Skeletal muscle cell (primary cell): Measurements from ENCODE around the gene LRRC8D.

ENCODE experiments used
- DNase-seq: peaks from one replicate; pipeline ENCODE4 v3.0.0-alpha.2; 2010; ENCODE audit warnings: low read depth
- H3K4me3 ChIP-seq: 2 replicates; pipeline ENCODE4 v1.5.1; 2011; ENCODE audit warnings: low read depth, mild to moderate bottlenecking, control low read depth, low read length, moderate library complexity

The LRRC8D gene

DNA sequence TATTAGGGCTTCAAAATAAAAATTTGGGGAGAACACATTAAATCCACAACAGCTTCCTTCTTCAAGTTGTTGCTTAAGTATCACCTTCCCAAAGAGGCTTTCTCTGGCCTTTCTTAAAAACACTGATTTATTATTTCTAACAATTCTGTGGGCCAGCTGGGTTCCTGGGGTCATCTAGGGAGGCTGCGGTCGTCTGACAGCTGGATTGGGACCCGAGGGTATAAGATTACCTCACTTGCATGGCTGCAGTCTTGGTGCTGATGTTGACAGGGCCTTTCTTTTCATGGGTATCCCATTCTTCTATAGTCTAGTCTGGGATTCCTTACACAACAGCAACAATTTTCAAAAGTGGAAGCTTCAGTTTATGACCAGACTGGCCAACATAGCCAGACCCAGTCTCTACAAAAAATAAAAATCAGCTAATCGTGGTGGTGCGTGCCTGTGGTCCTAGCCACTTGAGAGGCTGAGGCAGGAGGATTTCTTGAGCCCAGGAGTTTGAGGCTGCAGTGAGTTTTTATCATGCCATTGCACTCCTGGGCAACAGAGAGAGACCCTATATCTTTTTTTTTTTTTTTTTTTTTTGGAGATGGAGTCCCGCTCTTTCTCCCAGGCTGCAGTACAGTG, 128.0 kb downstream of the LRRC8D start:
- H3K4me3 ChIP-seq = no peak overlapping the region
- no peak for DNase-seq

DNA sequence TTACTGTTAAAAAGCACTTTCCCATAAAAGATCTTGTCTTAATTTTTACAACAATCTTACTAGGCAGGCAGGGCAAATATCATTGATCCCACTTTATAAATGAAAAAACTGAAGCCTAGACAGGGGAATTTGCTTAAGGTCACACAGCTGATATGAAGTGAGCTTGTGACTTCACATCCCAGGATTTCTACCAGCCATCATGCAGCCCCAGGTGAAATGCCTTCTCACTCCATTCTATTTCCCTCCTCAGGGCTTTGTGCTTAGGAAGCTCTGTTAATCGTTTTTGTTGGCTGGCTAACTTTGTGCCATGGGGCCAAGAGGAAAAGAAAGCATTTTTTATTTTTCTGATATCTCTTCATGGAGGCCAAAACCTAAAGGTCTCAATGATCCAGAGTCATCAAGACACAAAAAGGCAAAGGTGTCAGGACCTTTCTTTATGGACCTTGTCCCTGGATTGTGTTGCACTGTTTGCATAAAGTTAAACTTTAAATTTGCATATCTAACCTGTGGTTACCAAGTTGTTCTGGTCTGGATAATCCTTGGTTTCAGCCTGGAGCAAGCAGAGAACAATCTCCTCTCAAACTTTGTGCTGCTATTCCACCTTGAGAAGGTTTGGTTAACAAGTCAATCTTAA, 129.3 kb downstream of the LRRC8D start:
- no peak overlapping the region for H3K4me3 ChIP-seq
- DNase-seq = no peak

- H3K4me3 ChIP-seq = no peak overlapping the region
- no peak for DNase-seq
These were observed 129.9 kb downstream of the LRRC8D start for GRCh38 chr1:89950703-89951102.

DNA sequence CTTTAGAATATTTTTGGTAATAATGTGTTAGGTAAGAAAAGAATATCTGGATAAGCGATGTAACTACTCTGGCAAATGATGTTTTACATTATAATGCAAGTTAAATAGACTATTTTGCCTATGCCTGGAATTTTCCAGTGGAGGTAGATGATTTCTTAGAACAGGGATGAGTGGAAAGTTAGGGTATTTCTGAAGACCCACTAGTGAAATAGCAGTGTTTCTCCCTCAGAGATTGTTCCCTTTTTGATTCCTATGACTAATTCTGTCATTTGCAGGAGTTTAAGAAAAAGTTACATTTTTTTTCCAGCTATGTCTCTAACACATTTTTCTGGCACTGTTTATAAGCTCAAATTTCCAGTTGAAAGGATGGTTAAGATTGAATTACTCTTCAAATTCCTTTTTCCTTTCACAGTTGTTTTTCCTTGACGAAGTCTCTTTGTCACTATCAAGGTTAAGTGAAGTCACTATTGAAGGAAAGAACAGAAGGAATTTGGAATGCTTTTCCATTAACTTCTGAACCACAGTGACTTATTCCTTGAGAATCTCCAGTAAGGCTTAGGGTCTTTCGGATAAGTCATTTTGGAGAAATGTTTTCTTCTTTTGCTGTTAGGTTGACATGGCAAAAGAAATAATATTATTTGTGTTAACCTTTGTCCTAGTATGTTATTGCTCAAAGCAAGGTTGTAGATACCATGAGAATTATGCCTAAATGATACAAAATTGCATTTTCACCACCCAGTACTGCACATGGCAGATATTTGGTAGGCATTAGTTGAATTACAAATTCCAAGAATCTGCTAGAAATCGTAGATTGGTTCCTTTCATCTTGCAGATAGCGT, 131.2 kb downstream of the LRRC8D start:
- H3K4me3 ChIP-seq = no peak overlapping the region
- DNase-seq = no peak

DNA sequence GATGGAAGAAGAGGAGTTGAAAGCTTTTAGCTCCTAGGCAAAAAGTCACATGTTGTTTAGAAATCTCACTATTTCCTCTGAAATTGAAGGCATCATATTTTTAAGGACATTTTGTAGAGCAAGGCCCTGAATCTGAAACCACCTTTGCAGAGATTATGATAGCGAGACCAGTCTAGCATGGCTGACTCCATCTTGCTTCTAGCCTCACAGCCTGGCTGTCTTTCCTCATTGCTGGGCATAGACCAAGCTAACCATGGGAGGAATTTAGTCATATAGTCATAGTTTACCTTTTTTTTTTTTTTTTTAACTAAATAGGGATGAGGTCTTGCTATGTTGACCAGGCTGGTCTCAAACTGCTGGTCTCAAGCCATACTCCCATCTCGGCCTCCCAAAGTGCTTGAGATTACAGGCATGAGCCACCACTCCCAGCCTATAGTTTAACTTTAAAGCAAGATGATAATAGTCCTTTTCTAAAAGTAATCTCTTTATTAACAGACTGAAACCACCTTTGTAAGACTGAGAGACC, 131.8 kb downstream of the LRRC8D start:
- no peak for DNase-seq
- H3K4me3 ChIP-seq = no peak overlapping the region

GRCh38 chr1:89953131-89953626, 132.3 kb downstream of the LRRC8D start:
- no peak overlapping the region for H3K4me3 ChIP-seq
- peak; percentile 62 for DNase-seq

- no peak for DNase-seq
- no peak overlapping the region for H3K4me3 ChIP-seq
These were observed 133.1 kb downstream of the LRRC8D start for GRCh38 chr1:89953929-89954328.

- no peak for DNase-seq
- H3K4me3 ChIP-seq = no peak overlapping the region
These were observed 133.6 kb downstream of the LRRC8D start for GRCh38 chr1:89954401-89954800.

DNA sequence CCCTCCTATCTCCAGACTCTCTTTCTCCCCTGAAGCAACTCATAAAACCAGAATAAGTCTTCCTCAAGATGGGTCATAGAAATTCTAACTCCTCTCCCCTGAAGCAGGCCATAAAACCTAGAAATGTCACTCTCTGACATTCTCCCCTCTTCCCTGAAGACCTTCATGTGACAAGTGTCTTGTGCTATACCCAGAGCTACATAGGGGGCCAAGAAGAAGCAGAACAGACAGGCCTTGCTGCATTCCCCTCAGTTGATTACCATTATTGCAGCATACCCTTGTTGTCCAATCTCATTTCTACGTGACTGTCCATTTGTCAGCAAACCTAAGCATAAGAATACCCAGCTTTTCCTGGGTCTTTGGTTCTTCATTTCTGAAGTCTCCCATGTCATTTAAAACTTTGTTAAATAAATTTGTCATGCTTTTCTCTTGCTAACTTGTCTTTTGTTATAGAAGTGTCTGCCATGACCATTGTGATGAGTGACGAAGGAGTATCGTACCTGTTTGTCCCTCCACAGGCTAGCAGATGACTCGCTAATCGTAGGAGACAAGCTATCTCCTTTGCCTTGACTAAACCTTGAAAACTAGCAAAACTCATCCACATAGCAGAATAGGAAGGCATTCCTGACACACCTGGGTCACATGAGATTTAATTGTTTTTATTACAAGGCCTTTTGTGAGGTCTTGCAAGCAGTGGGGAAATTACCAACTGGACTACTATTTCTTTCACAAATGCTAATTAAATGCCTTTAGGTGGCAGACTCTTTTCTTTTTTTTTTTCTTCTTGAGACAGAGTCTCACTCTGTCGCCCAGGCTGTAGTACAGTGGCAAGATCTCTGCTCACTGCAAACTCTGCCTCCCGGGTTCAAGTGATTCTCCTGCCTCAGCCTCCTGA, 134.7 kb downstream of the LRRC8D start:
- H3K4me3 ChIP-seq = no peak overlapping the region
- DNase-seq = no peak

- DNase-seq = no peak
These were observed 136.3 kb downstream of the LRRC8D start for GRCh38 chr1:89957107-89957506.

GRCh38 chr1:89958851-89959654, 138.2 kb downstream of the LRRC8D start:
- DNase-seq = no peak

More at GRCh38 chr1:89957107-89957506, 136.3 kb downstream of the LRRC8D start:
- no peak overlapping the region for H3K4me3 ChIP-seq

DNA sequence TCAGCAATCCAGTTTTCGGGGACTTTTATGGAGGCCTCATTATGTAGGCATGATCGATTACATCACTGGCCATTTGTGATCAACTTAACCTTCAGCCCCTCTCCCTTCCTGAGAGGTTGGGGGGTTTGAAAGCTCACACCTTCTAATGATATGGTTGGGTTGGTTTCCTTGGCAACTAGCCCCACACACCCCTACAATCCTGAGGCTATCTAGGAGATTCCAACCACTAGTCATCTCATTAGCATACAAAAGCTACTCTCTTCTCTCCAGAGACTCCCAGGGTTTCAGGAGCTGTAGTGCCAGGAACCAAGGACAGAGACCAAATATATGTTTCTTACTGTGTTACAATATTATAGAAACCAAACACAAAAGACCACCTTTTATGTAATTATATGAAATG, 138.9 kb downstream of the LRRC8D start:
- DNase-seq = no peak
- H3K4me3 ChIP-seq = no peak overlapping the region

More at GRCh38 chr1:89958851-89959654, 138.2 kb downstream of the LRRC8D start:
- no peak overlapping the region for H3K4me3 ChIP-seq

- no peak for DNase-seq
- no peak overlapping the region for H3K4me3 ChIP-seq
These were observed 141.4 kb downstream of the LRRC8D start for GRCh38 chr1:89962024-89962741.

DNA sequence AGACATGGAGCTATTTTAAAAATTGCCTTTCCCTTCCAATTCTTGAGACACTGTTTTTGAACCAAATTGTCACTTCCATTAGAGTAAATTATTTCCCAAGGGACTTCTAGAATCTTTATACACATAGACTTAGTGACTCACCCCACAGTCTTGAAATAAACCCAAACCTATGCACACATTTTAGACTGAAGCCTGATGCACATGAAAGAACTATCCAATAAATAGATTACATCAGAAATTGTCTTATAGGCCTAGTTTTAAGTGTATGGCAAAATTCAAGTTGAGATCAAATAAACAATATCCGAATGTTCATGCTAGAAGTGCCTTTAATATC, 141.9 kb downstream of the LRRC8D start:
- no peak overlapping the region for H3K4me3 ChIP-seq
- no peak for DNase-seq

DNA sequence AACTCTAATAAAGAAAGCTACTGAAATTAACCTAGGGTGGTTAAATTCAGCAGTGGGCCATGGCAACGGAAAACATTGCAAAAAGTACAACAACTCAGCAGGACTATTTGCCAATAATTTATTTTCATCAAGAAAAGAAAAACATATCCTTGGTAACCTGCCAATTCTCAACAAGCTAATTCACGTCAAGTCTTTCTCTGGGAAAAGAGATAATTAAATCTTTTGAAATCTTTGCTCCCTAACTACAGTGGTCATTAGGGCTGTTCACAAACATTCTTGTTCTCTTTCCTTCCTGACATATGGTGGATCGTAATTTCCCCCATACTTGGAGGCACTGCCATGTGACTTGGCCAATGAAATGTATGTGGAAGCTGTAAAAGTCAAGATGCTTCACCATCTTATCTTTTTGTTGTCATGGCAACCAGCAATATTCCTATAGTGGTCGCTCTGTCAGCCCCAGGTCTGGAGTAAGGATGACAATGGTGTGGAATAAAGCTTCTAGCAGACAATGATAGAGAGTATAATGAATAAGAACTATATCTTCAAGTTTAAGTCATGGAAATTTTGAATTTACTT, 144.4 kb downstream of the LRRC8D start:
- DNase-seq = no peak
- no peak overlapping the region for H3K4me3 ChIP-seq

DNA sequence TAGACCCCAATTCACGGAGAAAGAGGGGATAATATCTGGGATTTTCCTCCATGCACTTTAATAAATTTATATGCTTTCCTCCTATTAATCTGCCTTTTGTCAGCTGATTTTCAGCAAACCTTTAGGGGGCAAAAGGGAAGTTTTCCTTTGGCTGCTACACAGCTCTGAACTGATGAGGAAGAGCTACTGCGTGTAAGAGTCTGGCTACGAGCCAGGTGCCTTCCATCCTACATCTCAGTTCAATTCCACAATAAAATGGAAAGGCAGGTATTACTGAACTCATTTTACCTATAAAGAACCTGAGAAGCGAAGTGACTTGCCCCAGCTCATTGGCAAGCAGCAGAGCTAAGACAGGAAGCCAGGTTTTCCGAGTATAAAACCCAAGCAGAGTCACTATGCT, 145.8 kb downstream of the LRRC8D start:
- no peak for DNase-seq
- H3K4me3 ChIP-seq = no peak overlapping the region

DNA sequence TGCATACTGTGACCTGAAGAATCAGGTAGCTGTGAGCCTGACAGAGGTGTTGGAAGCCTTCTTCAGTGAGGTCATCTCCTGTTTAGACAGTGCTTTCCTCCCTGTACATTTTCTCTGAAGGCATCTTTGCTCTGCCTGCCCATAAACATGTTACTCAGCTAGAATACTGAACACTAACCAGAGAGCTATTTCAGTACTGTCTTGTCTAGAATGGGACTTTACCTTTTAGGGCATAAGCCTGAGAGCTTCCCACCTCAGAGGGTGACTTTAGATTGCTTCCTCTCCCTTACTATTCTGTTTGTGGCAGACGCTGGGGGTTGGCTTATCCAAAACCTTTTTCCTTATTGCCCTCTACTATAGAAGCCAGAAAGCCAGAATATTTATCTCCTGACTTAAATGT, 150.8 kb downstream of the LRRC8D start:
- DNase-seq = no peak
- no peak overlapping the region for H3K4me3 ChIP-seq

DNA sequence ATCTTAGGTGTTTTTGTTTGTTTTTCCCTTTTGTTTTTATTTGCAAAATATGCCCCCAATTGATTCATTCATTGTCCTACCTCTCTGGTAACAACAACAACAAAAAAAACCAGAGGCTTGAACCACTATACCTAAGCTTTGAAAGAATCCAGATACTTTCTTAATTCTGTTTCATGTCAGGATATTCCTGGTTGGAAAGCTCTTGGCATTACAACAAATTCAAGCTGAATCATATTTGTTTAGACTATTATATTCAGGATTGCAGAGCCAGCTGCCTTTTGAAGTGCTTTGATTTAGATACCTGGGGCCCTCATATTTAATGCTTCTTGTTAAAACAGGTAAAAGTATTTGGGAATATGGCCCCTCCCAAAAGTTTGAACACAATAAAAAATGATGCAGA, 151.2 kb downstream of the LRRC8D start:
- no peak overlapping the region for H3K4me3 ChIP-seq
- no peak for DNase-seq
